Activated naive CD4-positive, alpha-beta T cell treated with anti-CD3 and anti-CD28 coated beads, Interleukin-2, amount 50 U/mL, for 16 hours (primary cell): Measurements from ENCODE around the gene VIPR1.
"Not testable (repeated sequence)": the region's sequence is repeated elsewhere in the genome, so short reads cannot be mapped to it uniquely, and the experiment has no call there.

Experiments
- DNase-seq: peaks from one replicate; pipeline ENCODE4 v3.0.0-alpha.2; 2020

VIPR1 gene

GRCh38 chr3:42535981-42536784 is 33.7 kb downstream of the VIPR1 start:
- DNase-seq: peak; percentile 43

- no peak for DNase-seq
These were observed 34.9 kb downstream of the VIPR1 start for GRCh38 chr3:42537350-42537749.

GRCh38 chr3:42539871-42540714 is 37.6 kb downstream of the VIPR1 start:
- DNase-seq: peak; percentile 56

DNA sequence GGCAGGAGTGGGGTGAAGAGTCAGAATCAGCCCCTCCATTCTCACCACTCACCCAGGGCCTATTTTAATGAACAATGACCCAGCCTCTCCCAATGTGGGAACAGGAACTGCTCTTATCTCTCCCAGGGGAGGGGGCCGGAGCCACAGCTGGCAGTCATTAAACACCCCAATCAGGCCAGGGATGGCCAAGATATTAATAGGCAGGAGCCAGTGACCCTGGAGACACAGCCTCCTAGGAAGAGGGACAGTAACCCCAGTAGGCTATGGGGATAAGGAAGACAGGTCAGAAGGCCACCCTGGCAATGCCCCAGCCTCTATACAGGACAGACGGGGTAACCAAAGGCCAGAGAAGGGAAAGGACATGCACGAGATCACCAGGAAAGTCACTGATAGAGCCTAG is 38.6 kb downstream of the VIPR1 start:
- no peak for DNase-seq

- no peak for DNase-seq
These were observed 42.2 kb downstream of the VIPR1 start for GRCh38 chr3:42544492-42545283.

DNA sequence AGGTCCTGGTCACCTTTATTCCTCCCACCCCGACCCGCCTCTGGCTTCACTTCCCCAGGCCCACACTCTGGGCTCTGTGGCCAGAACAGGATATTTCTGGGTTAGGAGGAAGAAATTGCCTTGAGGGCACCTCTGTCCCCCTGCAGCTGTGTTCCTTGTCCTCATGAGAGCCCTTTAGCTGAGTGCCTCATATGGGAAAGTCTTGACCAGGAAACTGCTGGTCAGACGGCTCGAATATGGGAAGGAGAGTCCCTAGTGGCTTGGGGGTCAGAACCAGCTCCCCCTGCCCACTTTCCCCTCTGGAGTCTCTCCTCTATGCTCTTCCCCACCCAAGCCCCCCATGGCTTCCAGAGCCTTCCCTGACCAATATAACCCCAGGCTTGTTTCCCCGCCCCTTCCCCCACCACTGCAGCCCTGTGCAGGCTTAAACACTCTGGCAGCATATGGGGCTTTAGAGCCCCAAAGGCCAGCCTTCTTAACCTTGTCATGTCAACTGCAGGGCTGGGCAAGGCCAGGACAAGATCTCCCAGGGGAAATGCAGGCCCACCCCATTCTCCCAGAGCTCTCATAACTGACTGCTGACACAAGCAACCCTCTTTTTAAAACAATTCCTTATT is 42.9 kb downstream of the VIPR1 start:
- no peak for DNase-seq

- no peak for DNase-seq
These were observed 44.3 kb downstream of the VIPR1 start for GRCh38 chr3:42546691-42547213.

GRCh38 chr3:42547401-42547945 is 45.0 kb downstream of the VIPR1 start:
- DNase-seq: peak; percentile 66

DNA sequence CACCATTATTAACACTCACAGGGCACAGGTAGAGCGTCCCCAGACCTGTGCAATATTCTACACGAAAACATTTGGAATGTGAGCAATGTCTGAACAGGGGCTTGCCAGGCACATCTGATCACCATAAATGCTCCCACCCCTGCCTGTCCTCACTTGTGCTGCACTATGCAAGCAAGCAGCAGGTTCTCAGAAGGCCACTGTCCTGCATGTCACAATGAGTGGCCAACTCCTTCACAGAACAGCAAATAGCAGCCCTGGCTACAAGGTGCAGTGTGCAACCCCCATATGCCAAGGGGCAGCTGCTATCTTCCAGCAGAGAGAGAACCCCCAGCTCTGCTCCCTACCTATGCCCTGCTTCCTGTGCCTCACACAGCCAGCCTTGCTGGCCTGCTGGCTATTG is 46.7 kb downstream of the VIPR1 start:
- DNase-seq: no peak

- DNase-seq: no peak
These were observed 47.8 kb downstream of the VIPR1 start for GRCh38 chr3:42550250-42550649.

GRCh38 chr3:42552830-42553229 is 50.4 kb downstream of the VIPR1 start:
- no peak for DNase-seq

DNA sequence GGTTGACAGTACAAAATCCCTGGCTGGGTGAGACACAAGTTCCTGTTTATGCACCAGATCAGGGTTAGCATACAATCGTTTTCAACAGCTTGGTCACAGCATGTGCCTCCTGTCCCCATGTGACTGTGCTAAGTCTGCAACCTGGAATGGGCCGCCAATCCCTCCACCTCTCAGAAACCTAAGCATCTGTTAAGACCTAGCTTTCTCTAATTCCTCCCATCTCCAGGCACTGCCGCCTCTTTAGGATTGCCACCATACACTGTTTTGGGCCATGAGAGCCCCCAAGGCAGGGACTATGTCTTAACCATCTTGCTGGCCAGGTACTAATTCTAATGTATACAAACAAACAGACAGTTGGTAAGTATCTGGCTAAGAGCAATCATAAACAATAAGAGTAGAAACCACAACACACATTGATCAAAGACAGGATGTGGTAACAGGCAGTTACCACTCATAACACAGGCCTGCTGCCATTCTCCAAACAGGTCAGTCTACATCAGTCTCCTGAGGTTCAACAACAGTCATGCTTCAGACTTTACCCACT is 53.7 kb downstream of the VIPR1 start:
- no peak for DNase-seq

GRCh38 chr3:42556817-42557216 is 54.4 kb downstream of the VIPR1 start:
- DNase-seq: not testable (repeated sequence)

GRCh38 chr3:42557854-42558253 is 55.4 kb downstream of the VIPR1 start:
- no peak for DNase-seq

DNA sequence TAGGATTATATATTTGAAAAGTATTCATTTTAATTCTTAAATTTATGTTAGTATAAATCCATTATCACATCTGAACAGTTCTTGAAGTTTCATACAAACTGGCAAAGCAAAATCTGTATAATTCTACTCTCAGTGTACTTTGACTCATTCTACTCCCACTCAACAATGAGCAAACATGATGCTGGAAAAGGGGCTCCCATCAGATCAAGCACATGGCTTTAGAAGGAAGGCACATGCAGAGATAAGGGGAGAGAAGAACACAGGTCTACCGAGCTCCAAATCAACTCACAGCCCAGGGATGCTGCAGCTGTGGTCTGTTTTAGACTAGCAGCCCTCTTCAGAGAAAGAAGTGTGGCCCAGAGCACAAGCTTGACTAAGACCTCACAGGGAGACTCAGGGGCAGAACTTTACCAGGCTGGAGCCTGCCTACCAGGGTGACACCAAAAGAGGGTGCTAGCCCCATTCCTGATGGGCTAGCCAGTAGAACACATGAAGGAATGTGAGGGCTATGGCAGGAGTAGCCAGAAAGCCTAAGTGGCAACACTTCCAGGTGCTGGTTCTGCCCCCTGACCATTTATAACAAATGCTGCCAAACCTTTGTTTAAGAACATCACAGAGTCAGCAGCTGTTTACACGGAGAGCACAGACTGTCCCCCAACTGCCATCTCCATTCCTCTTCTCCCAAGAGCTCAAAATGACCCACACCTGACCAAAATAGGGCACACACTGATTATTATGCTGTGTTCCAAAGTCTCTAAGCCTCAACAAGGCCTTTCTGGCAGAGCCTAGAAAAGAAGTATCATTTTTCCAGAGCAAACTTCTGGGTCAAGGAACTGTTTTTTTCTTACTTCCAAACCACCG is 59.8 kb downstream of the VIPR1 start:
- DNase-seq: no peak

DNA sequence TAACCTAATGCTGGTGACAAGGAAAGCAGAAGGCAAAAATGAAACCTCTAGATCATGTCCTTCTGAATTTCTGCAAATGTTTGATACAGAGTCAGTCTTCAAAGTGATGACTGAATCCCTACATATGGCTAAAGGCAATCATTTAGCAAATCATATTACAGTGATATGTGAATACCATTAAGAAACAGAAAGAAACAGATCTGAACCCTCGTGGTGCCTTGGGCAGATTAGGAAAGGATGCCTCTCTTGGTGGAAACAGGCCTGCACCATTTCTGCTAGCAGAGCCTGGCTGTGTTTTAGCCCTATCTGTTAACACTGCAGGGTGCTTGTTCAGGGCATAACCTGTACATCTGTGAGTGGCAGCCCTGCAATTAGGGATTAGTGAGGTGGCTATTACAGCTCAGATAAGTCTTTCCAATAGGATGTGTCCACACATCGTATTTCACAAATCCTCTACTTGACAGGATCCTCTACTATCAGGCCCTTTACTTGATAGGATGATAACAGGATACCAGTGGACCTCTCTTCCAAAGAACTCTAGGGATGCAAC is 67.2 kb downstream of the VIPR1 start:
- no peak for DNase-seq

DNA sequence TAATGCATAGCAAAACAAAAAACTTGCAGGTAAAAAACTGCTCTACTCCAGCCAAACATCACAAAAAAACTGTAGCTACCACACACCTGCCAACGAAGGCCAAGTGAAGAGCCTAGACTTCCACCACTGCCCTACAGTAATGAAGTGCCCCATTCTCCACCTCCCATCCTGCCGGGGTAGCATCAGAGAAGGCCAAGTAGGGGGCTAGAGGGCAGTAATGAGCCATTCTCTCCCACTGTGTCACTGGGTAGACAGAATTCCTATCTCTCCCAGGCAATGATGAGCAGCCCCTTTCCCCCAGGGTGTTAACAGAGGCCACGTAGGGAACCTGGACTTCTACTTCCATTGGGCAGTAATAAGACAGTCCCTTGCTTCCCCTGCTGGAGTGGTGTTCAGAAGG is 69.8 kb downstream of the VIPR1 start:
- no peak for DNase-seq

- no peak for DNase-seq
These were observed 72.8 kb downstream of the VIPR1 start for GRCh38 chr3:42575137-42575741.

DNA sequence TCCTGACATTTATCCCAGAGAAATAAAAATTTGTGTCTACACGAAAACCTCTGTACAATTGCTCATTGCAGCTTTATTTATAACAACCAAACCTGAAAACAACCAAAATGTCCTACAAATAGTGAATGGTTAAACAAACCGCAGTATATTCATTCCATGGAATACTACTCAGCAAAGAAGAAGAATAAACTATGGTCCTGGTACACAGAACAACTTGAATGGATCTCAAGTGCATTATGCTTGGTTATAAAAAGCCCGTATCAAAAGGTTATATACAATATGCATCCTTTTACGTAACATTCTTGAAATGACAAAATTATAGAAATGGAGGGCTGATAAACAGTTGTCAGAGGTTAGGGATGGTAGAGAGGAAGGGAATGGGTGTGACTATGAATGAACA is 75.6 kb downstream of the VIPR1 start:
- no peak for DNase-seq

- DNase-seq: not testable (repeated sequence)
These were observed 76.9 kb downstream of the VIPR1 start for GRCh38 chr3:42579346-42579745.
